T-helper 2 cell treated with Interferon-gamma antibody and Interleukin-4, amounts not matched to agents 100 ng/mL and 5 ng/mL, for 36 hours (primary cell): ENCODE results near the gene ITPR1. TPM values are rescaled to one million over a fixed set of nuclear protein-coding genes. Genes with fewer than 3 reads are reported as not detected.

Experiments used
- intact Hi-C: fragments of 100-400 bp; cut with micrococcal nuclease; formaldehyde crosslinking; loops from one replicate; pipeline ENCODE4 v1.15.1; 2023
- total RNA-seq: library from RNA; stranded (reverse); gene quantifications from 2 replicates; pipeline ENCODE4 v1.2.3, GENCODE V29; 2022

The ITPR1 gene
- total RNA-seq, 1 donor from 2014 or later = 40.4 TPM

DNA sequence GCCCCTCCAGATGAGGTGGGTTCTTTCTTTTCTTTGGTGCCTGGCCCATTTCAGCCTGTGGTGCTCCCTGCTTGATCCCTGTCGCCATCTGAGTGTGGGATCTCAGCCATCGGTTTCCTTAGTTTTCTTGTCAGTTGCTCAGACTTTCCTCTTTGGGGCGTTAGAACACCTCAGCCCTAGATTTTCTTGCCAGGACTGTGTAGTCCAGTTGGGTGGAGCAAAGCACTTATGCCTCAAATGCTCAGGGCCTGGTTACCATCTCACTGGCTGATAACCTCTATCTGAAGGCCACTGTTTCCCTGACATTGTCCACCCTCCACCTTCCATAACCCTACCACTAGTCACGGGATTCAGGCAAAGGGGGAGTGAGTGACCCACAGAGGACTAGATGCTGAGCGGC, 277.4 kb downstream of the ITPR1 start:
- intact Hi-C loops = no loop called here

DNA sequence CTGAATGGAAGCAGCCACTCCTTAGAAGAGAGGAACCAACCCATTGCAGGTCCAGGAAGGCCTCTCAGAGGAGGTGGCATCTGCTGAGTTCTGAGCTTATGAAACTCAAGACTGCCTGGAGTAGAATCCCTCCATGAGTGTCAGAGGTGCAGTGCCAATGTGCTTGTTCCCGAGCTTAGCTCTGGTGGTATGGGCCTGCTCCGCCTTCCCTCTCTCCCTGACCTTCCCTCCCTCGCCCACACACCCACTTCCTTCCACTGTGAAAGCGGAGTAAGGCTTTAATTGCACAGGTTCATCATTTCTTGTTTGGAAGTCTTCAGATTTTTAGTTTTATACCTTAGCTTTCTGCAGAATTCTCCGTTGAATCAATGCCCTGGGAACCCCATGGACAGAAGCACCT, 278.1 kb downstream of the ITPR1 start:
- intact Hi-C loops = no loop called here

DNA sequence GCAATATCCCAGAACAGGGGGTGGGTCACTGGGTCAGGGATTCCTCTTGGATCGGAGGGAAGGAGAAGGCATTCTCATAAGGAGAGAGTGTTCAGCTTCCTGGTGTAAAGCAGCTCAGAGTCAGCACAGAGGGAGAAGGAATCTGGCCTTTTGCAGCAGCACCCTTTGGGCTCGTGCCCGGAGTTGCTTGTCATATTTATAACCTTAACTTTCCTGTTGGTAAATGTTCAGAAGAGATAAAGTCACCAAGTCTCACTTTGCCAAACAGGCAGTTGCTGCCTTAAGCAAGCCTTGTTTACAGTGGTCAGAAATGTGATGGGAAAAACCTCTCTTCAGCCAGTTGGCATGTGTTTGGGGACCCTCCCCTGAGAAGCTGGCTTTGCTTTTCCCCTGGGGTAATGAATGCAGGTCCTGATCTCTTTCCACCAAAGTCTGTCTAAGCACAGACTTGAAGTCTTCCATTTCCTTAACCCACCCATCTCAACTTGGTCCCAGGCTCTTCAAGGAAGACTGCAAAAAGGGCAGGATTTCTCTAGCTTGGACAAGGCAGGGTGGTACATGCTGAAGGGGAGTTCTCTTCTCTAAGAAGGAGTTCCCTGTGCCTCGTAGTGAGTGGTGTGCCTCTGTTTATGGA, 279.1 kb downstream of the ITPR1 start:
- intact Hi-C loops = no loop called here

GRCh38 chr3:4772858-4773257, 279.7 kb downstream of the ITPR1 start:
- intact Hi-C loops = no loop called here

GRCh38 chr3:4773583-4773982, 280.4 kb downstream of the ITPR1 start:
- intact Hi-C loops = no loop called here

GRCh38 chr3:4774531-4774930, 281.4 kb downstream of the ITPR1 start:
- intact Hi-C loops = no loop called here

GRCh38 chr3:4776399-4776979, 283.3 kb downstream of the ITPR1 start:
- intact Hi-C loops = loop anchor here (2.0 to 5.0 kb wide), 7 partner anchors 28 to 132 kb away; no protein-coding TSS in a partner anchor

DNA sequence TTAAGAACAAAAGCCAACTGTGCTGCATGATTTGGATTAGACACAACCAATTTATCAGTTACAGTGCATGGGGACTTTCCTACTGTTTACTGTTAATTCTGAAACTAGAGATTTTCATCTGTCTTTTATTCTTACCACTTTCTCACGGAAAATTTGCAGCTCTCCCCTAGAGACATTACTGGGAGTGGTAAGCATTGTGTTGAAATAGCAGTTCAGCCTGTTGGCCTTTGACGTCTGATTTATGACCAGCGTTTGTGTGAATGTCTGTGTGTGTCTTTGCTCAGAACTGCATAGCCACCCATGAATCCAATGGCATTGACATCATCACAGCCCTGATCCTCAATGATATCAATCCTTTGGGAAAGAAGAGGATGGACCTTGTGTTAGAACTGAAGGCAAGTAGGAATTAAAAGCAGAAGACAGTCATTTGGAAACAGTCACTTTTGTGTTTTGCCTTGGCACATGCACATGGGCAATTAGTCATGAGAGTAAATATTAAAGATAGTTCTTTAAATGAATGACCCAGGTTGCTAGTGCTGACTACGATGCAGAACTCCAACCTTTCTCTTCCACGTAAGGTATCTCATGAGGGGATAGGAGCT, 283.9 kb downstream of the ITPR1 start:
- intact Hi-C loops = loop anchor here (1.0 to 5.0 kb wide), 8 partner anchors 28 to 202 kb away; partner anchors contain the start of gene BHLHE40

DNA sequence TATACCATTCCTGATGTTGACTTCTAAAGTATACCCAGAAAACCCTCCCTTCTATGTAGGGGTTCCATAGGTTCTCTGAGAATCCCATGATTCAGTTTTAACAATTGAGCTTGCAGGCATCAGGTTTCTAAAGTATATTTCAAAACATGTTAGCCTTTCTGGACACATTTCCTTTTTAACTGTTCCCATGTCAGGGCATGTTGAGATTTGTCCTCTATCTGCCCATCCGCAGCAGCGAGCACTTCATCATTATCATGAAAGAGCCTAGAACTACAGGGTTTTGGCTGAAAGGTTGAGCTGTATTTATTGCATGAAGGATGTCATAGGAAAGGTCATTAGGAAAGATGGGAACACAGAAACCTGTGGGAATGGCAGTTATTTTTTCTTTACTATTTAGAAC, 285.0 kb downstream of the ITPR1 start:
- intact Hi-C loops = loop anchor here (5.0 kb wide), 1 partner anchor 56 kb away; no protein-coding TSS in a partner anchor

DNA sequence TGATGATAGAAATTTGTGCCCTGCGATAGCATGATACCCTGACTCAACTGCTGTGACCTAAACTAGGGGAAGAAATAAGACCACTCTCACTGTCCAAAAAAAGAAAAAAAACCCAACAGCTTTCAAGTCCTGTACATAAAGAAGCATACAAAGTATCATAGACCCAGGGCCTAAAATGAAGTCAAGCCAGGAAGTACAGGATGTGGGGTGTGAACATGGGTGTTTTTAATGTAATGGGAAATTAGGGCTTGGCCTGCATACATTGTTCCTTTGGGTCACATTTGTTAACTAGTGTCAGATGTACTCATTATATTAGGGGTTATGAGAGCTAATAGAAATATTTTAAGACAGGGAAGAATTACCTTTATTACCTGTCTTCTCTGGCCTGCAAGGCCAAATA, 285.6 kb downstream of the ITPR1 start:
- intact Hi-C loops = loop anchor here (5.0 kb wide), 1 partner anchor 56 kb away; no protein-coding TSS in a partner anchor

DNA sequence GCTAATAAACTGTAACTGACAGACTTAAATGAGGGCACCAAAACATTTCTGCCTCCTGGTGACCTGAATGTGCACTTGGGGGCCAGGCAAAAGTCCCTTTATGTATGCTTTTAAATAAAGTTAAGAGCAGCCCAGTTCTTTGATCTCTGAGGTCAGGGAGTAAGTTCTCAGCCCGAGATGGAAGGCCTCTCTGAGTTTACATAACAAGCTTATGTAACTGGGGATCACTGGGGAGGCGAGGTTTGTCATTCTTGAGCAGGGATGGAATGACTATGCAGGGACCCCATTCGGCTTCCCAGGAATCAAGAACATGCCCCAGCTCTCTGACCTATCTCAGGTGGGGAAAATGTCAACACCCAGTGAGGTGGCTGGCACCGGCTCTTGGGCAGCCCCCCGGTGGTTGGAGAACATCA, 287.4 kb downstream of the ITPR1 start:
- intact Hi-C loops = no loop called here

DNA sequence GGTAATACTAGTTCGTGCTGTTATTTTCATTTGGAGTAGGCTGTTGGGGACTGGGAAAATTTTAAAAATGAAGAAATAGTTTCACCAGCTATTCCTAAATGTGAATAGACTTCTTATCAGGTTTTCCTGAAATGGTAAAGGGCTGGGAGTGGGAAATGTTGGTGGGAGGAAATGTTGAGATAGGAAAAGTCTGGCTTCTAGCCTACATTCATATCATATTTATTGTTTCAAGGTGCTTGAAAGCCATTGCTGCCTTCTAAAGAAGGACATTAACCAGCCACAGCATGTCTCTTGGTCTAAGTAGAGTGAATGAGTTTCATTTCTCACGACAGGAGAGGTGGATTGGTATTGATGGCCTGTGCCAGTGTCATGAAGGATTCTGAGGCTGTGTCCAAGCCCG, 288.9 kb downstream of the ITPR1 start:
- intact Hi-C loops = no loop called here

DNA sequence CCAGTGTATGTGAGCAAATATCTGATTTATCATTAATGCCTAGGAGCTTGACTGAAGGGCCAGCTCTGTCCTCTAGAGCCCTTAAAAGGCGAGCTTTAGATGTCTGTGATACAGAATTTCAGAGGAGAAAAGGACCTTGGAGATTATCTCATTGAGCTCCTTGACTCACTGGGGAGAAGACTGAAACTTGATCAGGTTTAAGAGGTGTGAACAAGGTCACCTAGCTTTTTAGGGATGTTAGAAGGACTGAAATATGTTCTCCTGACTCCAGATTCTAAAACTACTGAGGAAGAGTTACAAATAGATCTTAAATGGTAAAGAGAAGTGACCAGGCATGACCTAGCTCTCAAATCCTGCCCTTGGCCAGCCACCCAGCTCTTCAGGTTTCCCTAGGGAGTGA, 292.4 kb downstream of the ITPR1 start:
- intact Hi-C loops = no loop called here

- intact Hi-C loops = no loop called here
These were observed 293.3 kb downstream of the ITPR1 start for GRCh38 chr3:4786431-4786830.

DNA sequence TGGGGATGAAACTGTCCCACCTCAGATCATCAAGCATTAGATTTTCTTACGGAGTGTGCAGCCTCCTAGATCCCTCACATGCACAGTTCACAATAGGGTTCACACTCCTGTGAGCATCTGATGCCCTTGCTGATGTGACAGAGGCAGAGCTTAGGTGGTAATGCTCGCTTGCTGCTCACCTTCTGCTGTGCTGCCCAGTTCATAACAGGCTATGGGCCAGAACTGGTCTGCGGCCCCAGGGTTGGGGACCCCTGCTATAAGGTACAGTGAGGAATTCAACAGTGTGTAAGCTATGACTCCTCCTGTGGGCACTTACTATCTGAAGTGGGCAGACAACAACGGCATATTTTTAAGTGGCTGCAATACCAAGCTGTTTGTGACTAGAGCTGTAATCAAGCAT, 298.2 kb downstream of the ITPR1 start:
- intact Hi-C loops = no loop called here

- intact Hi-C loops = no loop called here
These were observed 300.2 kb downstream of the ITPR1 start for GRCh38 chr3:4793311-4793710.

GRCh38 chr3:4794331-4794730, 301.2 kb downstream of the ITPR1 start:
- intact Hi-C loops = no loop called here

- intact Hi-C loops = no loop called here
These were observed 301.6 kb downstream of the ITPR1 start for GRCh38 chr3:4794798-4795197.

- intact Hi-C loops = no loop called here
These were observed 302.8 kb downstream of the ITPR1 start for GRCh38 chr3:4795905-4796304.

DNA sequence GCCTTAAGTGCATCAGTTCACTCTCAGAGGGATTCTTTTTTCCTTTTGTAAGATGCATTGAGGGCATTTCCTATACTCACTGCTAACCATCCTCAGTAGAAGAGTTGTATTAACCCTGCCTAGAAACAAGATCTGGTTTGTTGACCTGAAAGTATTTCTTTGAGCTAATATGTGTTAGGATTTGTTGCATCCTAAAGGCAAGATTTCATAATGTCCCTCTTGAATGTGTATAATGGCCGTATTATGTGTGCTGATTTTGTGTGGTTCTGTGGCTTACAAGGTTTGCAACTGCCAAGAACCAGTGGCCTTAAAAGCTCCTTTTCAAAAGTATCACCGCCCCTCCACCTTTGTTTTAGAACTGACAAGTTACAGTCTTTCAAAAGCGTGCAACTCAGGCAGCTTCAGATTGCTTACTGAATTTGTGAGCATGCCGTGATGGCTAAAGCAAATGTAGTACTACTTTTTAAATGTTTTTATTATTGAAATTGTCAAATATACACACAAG, 304.1 kb downstream of the ITPR1 start:
- intact Hi-C loops = no loop called here

DNA sequence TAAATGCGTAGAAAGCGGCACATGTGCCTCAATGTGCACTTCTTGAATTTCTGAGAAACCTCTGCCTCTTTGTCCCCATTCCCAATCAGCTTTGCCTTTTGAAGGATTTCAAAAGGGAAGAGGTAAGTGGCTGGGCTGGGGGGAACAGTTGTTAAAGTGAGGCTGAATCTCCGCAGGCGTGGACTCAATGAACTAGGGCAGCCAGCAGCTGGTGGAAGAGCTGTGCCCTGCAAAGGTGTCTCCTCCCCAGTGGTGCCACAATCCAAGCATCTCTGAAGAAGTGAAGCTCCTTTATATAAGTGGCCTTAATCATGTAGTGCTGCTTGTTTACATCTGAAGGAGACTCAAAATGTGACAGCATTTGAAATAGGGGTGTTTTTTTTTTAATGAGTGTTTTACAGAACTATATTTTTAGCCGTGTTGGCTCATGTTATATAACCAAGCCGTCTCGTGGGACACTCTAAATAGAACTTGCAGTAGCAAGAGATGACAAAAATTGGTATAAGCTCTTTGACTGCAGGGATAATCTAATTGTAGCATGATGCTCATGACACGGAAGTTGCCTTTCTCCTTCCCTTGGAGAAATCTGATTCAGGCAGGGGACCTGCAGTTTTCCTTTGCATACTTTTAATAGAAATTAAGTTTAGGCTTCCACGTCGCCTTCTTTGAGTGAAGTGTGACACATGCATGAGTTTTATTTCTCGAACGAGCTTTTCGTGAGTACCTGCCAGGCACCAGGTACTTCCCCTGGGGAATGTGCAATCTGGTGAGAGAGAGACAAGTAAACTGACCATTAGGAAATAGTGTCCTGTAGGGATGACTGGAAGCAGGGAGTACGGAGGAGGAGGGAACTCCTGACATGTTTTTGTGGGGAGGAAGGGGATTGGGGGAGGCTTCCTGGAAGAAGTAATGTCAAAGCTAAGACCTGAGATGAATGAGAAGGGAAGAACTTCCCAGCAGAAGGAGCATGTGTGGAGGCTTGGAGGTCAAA, 306.4 kb downstream of the ITPR1 start:
- intact Hi-C loops = no loop called here
